ENCODE results near the gene MAPK9.

MAPK9 gene

GRCh38 chr5:180313677-180314505 is 22.0 kb upstream of the MAPK9 start:
- no peak for FAIRE-seq

GRCh38 chr5:180311216-180311615 is 19.3 kb upstream of the MAPK9 start:
- DNase-seq (ENCODE audit: insufficient read length, low spot score) (no peak), FAIRE-seq (no peak)
- TF ChIP-seq CTCF (IDR thresholded peaks at IDR 0.05; ENCODE audit: insufficient read depth, missing control alignments), result no peak

More at GRCh38 chr5:180313677-180314505, 22.0 kb upstream of the MAPK9 start:
- no peak for TF ChIP-seq CTCF (IDR thresholded peaks at IDR 0.05; ENCODE audit: insufficient read depth, missing control alignments)
- no peak for DNase-seq (ENCODE audit: insufficient read length, low spot score)

- FAIRE-seq, result no peak
These were observed 14.9 kb upstream of the MAPK9 start for GRCh38 chr5:180306796-180307195.

DNA sequence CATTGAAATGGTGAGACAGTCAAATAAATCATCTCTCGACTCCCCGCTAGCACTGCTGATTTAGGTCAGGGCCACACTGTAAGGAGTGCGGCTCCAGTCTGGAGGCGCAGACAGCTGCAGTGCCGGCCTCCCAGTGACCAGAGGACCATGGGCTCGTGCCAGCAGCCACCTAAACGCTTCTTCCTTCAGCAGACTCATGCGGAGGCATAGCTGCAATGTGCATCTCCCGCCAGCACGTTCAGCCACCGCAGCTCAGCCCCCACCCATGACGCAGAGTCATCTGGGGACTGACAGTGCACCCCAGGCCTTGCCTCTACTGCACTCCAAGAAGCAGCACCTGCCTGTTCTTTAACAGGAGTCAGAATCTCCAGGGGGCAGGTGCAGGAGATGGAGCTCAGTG is 13.6 kb upstream of the MAPK9 start:
- DNase-seq (ENCODE audit: insufficient read length, low spot score), result no peak
- TF ChIP-seq CTCF (IDR thresholded peaks at IDR 0.05; ENCODE audit: insufficient read depth, missing control alignments), result no peak
- FAIRE-seq, result no peak

More at GRCh38 chr5:180306796-180307195, 14.9 kb upstream of the MAPK9 start:
- DNase-seq (ENCODE audit: insufficient read length, low spot score), result no peak
- TF ChIP-seq CTCF (IDR thresholded peaks at IDR 0.05; ENCODE audit: insufficient read depth, missing control alignments), result no peak

GRCh38 chr5:180304431-180305375 is 12.8 kb upstream of the MAPK9 start:
- no peak for TF ChIP-seq CTCF (IDR thresholded peaks at IDR 0.05; ENCODE audit: insufficient read depth, missing control alignments)
- DNase-seq (ENCODE audit: insufficient read length, low spot score) (no peak), FAIRE-seq (no peak)

DNA sequence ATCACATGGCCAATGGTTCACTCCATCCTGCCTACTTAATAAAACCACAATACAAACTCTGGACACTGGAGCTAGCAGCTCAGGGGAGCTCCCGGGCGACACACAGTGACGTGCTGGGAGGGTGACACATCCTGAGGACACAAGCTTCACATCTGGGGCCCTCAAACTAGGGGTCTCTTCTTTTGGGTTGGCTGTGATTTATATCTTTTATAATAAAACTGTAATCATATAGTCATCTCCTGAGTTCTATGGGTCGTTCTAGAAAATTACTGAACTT is 12.1 kb upstream of the MAPK9 start:
- no peak for FAIRE-seq

More for the DNA sequence above, 12.1 kb upstream of the MAPK9 start:
- DNase-seq (ENCODE audit: insufficient read length, low spot score), result no peak
- TF ChIP-seq CTCF (IDR thresholded peaks at IDR 0.05; ENCODE audit: insufficient read depth, missing control alignments), result no peak
